HG03432 (cell line): ENCODE data around the gene ACTR3.

Source experiments
- ATAC-seq: cut with Tn5 transposase; IDR thresholded peaks from one replicate; pipeline ENCODE4 v1.9.1; 2021; ENCODE audit warnings: mild to moderate bottlenecking, moderate library complexity; ENCODE audit not compliant: unreplicated experiment

The ACTR3 gene

DNA sequence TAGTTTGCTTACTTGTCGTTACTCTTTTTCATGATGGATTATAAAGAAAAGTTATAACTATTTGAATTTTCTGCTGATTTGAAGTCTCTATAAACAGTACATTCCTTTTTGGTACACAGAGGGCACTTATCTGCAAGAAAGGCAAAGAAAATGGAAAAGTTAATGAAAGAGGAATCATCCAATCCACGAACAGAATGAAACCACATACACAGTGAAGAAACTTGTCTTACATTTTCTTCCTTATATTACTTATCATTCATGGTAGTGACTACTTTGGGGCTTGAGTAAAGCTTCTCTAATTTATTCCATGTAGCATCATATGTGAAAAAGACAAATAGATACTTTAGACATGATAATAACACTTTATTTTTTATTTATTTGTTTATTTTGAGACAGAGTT, 14.8 kb upstream of the ACTR3 start:
- no peak for ATAC-seq

DNA sequence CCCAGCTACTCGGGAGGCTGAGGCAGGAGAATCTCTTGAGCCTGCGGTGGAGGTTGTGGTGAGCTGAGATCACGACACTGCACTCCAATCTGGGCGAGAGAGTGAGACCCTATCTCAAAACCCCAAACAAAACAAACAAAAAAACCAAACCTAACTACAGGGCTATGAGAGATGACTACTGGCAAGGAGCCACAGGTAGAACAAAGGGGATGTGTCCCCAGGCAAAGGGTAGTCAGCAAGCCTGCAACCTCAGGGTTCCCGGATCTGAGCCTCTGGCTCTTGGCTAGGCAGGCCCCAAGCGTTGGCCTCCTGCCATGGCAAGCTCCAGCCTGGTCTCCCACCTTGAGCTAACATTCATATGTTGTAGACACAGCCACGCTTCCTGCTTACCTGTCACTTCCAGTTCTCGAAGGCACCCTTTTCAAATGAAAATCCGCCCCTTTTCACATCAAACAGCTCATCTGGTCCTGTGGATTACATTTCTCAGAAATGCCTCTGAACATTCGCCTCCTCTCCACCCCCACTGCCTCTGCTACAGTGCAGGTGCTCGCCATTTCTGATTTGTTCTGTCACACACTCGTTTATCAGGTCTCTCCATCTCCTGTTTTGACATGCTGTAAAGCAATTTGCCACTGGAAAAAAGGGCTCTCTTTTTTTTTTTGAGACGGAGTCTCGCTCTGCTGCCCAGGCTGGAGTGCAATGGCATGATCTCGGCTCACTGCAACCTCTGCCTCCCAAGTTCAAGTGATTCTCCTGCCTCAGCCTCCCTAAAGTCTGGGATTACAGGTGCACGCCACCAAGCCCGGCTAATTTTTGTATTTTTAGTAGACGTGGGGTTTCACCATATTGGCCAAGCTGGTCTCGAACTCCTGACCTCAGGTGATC, 13.1 kb upstream of the ACTR3 start:
- no peak for ATAC-seq

DNA sequence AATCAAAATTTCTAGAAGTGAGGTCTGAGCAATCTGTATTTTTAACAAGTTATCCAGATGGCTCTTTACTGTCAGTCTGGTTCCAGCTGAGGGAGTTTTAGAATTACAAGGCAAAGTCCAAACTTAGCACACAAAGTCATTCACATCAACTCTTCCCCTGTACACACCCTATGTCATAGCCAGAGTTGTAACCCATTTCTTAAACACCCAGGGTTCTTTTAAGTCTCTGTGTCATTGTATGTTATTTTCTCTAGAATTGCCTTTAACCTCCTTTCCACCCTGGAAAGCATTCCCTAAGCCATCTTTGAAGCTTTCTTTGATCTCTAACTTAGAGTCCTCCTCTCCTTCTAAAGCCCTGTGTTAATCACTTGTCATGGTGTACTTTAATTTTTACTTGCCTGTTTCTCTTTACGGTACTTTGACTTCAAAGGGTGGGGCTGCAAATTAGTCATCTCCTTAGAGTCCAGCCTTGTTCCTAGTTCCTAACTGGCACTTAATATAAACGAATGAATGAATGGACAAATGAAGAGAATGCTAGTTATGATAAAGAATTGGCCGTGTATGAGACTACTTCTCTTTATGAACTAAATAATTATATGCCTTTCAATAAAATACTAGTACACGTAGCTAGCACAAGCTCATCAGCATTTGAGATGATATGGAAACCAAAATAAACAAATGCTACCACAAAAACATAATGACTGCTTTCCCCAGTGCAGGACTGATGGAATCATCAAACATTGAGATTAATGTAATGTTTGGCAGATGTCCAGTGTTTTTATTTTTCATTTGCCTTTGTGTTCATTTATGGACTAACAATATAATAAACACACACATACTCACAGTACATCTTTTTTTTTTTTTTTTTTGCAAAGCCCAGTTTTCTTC, 11.9 kb upstream of the ACTR3 start:
- no peak for ATAC-seq

DNA sequence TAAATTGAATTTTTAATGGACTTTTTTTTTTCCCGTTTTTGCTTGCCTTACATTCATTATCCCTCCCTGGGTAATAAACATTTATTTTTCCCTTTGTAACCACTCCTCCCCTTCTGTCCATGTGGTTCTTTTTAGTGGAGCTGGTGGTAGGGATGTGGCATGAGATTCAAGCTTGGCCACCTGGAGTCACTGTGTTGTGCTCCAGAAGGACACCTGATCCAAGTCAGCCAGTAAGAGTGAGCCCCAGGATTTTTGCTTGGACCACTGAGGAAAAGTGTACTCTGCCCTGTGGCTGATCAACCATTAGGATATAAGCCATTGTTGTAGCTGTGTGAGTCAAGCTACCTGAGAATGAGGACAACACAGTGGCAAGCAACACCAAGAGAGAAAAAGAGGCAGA, 11.1 kb upstream of the ACTR3 start:
- no peak for ATAC-seq

DNA sequence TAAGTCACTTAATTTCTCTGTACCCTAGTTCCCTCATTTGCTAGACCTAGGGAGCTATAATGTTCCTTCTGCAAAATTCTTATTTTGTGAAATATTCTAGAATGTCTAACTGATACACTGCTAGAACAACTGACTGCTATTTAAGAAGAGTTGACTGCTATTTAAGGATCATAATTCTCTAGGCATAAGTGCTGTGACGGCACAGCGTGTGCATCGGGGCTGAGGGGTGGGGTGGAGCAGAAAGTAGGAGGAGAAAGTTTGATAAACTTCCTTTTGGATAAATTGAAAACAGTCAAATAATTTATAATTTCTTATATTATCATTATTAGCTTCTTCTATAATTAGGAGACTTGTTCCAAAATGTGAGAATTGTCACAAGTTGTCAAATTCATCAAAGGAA, 10.4 kb upstream of the ACTR3 start:
- ATAC-seq = no peak

DNA sequence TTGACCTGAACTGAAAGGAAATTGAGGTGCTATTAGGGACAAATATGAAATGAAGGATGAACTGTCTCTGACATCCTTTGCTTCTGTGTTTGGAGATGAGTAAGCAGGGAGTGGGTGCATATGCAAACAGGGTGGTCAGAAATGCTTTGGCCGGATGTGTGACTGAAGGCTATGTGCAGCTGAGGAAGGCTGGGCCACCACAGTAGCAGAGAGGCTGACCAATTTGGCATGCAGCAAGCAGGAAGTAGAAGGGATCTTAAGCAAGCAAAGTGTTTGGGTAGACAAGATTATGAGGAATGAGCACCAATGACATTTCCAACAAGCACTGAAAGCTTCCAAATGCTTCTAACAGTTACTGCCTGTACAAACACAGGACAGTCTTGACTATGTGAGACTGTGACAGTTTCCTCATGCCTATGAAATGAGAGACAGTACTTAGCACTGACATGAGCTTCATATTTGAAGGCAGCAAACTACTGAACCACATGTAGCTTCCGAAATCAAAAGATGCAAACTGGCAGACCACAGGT, 3.3 kb upstream of the ACTR3 start:
- peak; percentile 76 for ATAC-seq

DNA sequence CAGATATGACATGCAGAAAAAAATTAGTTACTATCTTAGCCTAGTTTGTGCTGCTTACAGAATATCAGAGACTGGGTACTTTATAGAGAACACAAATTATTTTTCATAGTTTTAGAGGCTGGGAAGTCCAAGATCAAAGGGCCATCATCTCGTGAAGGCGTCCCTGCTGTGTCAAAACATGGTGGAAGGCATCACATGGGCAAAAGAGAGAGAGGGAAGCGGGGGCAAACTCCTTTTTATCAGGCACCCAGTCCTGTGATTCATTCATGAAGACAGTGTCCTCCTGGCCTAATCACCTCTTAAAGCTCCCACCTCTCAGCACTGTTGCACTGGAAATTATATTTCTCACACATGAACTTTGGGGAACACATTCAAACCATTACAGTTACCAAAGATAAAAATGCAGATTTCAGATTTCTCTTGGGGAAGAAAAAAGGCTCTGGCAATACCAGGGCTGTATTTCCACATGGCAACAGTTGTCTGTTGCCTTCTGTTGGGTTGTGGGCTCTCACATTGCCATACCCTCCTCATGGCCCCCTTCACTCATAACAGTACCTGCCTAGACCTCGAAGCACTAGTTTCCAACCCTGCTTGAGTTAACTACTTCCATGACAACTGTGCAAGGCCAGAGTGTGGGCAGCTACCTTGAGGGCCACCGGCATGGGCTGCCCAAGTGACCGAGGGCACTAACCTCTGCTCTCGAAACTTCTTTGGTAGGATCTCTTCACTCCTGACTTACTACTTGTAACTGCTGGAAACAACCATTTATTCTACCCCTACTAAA, 2.7 kb upstream of the ACTR3 start:
- ATAC-seq = no peak

DNA sequence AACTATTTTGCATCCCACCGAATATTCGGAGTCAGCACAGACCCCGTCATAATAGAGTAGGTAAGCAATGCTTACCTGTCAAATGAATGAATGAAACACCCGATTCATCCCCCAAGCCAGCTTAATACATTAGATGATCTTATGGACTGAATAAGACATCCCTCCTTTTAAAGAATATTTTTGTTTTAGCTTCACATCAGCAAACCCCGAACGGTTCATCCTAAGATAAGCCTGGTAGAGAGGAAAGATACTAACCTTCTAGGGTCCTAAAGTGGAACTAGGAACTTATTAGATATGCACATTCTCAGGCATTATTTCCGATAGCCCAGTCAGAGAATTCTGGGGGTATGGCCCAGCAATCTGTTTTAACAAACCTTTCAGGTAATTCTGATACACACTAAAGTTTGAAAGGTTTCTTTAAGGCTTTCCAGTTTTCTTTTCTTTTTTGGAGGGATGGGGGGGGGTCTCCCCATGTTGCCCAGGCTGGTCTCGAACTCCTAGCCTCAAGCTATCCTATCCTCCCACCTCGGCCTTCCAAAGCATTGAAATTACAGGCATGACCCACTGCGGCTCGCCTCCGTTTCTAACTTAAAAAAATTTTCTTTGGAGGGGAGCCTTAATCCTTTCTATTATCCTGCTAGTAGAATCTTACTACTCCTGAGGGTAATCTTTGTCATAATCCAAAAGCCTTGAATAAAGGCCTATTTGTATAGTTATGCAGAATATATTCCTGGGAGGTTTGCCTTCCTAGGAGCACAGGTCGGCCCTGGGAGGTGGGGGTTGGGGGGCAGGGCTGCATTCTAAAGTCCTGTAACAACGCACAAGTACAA, 1.0 kb upstream of the ACTR3 start:
- no peak for ATAC-seq

DNA sequence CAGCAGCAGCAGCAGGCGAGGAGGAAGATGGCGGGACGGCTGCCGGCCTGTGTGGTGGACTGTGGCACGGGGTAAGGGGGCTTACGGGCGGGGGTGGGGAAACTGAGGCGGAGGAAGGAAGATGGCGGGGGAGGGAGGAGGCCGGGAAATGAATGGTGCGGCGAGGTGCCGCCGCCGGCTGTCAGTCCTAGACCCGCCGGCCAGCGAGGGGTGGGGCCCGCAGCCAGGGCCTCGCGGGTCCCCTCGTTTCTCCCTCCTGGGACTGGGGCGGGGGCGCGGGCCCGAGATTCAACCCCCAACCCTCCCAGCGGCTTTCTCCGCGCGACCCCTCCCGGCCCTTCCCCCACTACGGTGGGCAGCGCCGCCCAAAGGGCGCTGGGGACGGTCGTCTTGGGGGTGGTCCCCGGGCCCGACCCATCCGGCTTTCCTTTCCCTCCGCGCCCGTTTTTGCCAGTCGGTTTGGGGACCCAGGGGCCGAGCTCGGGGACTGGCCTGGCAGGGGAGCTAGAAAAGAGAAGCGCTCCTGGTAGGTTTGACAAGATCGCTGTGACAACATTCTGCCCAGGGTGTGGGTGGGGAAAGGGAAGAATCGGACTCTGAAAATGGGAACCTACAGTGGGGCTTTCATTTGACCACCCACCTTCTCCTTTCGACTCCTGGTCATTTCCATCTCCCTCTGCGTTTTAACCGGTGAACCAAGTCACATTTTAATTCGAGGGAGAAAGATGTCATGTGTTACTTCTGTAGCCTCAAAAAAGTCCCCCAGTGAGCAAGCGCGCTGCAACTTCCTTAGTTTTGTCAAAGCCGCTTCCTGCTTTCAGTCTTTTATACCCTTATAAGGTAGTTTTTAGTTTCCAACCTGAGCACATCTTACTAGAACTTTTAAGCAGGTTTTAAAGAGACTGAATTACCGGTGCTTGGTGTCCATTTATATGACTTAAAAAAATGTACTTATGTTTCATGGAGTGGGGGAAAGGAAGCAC, 655 bp downstream of the ACTR3 start:
- ATAC-seq = peak; percentile 23

DNA sequence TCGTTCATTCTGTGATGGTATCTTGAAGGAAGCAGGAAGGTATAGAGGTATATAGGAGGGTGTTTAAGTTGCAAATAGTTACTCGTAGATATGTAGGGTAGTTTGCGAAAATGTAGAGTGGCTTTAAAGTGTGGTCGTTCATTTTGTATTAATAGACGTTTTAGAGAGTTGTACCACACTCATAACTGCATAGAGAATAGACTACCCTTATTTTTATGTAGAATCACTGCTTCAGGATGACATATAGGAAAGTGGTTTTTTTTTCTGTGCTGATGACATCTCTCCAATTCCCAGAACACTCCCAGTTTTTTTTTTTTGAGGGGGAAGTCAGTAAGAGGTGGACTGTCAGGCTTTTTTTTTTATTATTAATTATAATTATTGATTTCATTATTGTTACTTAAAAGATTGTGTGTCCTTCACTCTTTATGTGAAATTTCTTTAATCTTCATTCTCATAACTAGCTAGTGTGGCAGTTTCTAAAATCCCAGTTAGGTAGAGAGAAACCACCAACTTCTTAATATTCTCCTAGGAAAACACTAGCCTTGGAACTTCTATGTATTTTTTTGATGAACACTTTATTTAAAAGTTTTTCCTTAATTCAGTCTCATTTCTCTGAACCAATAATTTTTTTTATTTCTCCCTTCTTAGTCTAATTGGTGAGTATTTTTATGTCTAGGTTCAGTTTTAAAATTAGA, 1.5 kb downstream of the ACTR3 start:
- ATAC-seq = no peak

DNA sequence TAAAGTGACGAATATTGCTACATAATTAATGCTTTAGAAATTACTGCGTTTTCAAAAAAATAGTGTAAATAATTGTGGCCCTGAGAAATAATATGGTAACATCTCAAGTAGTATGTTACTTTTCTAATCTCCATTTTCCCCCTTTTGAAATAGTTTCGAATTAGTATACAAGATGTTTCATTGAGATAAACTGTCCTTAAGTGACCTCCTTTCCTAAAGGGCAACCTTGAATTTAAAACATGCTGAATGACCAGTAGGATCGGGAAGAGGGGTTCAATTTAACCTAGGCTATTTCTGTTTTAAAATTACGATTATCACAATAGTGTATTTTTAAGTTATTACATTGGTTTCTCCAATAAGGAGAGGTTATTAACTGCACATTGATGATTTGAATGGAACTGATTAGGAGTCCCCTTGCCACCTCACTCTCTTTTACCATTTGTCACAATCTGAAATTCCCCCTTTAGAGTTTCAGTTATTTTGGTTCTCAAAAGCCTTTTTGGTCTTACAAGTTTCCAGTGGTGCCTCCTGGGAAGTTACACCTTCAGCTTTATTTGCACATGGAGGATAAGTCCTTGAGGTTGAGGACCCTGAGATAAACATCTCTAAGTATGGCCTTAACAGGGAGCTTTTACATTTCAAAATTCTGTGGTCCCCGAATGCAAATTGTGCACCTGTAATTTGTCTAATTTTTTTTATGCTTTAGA, 2.3 kb downstream of the ACTR3 start:
- no peak for ATAC-seq

DNA sequence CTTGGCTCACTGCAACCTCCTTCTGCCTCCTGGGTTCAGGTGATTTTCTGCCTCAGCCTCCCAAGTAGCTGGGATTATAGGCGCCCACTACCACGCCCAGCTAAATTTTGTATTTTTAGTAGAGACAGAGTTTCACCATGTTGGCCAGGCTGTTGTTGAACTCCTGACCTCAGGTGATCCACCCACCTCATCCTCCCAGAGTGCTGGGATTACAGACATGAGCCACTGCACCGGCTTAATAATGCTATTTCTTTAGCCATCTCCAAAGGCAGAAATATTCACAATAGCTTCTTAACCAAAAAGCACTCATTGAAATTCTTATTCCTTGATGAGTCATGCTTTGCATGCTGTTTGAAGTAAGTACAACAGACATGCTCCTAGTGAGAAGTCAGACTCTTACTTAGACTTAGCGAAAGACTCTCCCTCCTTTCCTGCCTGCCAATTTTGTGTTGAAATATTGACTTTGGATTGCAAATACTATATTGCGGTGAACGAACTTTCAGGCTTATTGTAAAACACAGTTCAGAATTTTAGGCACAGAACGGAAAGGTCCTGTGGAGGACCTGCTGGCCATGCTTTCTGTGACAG, 4.4 kb downstream of the ACTR3 start:
- no peak for ATAC-seq

DNA sequence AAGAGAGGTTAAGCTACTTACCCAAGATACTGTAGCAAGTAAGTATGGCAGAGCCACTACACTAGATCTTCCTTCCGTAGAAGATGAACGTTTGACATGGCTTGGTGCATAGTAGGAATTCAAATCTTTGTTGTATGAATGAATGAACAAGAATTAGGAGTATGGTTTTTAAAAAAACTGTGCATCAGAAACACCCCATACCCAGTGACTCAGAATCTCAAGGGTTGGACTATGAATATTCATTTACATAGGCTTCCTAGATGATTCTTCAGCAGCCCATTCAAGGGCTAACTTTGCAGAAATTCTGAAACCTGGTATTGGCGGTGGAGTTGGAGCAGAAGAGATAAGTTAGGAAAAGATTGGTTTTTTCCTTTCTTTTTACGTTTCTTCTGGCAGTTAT, 5.4 kb downstream of the ACTR3 start:
- ATAC-seq = no peak

DNA sequence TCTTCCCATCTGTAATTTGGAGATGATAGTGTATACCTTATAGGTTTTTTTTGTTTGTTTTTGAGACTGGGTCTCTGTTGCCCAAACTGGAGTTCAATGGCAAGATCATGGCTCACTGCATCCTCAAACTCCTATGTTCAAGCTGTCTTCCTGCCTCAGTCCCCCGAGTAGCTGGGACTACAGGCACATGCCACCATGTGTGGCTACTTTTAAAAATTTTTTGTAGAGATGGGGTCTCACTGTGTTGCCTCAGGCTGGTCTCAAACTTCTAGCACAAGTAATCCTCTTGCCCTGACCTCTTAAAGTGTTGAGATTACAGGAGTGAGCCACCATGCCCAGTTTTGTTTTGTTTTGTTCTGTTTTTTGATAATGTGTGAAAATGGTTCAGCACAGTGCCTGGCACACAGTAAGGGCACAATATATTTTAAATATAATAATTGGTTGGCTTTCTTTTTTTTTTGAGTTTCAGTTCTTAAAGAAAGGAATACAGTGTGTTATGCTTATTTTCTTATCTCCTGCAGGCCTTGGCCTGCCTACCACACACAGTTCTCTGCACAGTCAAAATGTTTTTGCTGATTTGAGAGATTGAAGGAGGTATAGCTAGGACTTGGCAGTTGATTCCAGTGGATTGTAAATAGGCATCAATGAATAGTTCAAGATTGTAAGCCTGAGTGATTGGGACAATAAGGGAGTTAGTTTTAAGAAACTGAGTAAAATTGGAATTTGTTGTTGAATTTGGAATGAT, 6.1 kb downstream of the ACTR3 start:
- ATAC-seq = no peak

DNA sequence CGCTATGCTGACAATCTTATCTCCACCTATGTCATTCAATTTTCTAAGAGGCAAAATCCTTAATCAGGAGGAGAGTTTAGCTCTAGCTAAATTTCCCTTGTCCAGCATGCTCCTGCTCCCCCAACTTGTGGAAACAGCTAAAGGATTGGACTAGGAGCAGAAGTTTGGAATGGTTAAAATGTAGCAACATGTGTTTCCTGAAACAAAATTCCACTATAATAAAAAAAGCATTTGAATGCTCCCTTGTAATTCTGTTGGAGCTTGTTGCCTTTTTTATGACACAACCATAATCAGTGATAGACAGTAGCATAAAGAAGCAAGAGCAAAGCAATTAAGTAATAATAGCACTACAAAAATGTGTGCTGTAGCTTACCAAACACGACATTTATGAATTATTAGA, 6.9 kb downstream of the ACTR3 start:
- ATAC-seq = no peak

DNA sequence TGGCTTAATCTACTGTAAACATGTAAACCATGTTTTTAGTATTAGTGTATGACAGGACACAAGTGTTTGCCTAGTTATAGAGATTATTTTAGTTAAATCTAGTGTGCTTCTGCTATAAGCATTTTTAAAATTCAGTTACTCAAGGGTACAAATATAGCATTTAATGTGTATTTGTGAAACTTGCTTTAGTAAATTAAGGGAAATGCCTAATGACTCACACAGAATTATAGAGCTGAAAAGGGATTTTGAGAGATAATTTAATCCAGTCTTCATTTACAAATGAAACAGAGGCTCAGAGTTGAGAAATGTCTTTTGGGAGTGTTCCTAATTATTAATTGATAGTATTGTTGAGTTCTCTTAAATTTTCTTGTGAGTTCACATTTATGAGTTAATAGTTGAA, 8.2 kb downstream of the ACTR3 start:
- no peak for ATAC-seq

DNA sequence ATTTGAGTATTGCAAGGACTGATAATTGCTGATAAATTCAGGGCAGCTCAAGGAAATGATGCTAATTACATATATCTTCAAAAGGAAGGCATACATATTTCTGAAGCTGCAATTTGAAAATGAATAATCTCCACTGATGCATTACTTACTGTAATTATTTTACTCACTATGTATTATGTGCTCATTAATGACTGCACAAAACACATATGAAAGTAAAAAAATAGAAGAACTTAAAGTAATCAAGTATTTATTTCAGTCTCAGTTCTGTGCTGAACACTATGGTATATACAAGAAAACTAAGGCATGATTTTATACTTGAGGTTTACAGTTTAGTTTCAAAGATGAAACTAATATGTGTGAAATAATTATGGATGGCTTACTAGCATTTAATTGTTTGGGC, 9.3 kb downstream of the ACTR3 start:
- ATAC-seq = no peak
